Mesothelial cell of epicardium (in vitro differentiated cells): ENCODE results near the gene CRB2. TPM values are rescaled to one million over a fixed set of nuclear protein-coding genes. Genes with fewer than 3 reads are reported as not detected.

Experiments
- DNase-seq, 2 experiments: peaks; one replicate each; pipeline ENCODE4 v3.0.0; 2021; ENCODE audit warnings: low spot score in 2 of 2; ENCODE audit not compliant: unreplicated experiment in 2 of 2
- H3K27ac Mint-ChIP-seq: 2 replicates; pipeline ENCODE4 v1.8.0; 2021; ENCODE audit warnings: mixed read lengths
- H3K27me3 Mint-ChIP-seq: 2 replicates; pipeline ENCODE4 v1.8.0; 2021; ENCODE audit warnings: low read depth, mixed read lengths
- H3K36me3 Mint-ChIP-seq: 2 replicates; pipeline ENCODE4 v1.8.0; 2021; ENCODE audit warnings: mixed read lengths
- H3K4me1 Mint-ChIP-seq: 2 replicates; pipeline ENCODE4 v1.8.0; 2021; ENCODE audit warnings: mixed read lengths
- H3K4me3 Mint-ChIP-seq: 2 replicates; pipeline ENCODE4 v1.8.0; 2021; ENCODE audit warnings: mild to moderate bottlenecking, moderate library complexity, mixed read lengths
- H3K9me3 Mint-ChIP-seq: 2 replicates; pipeline ENCODE4 v1.8.0; 2021; ENCODE audit warnings: mixed read lengths
- CTCF ChIP-seq: fragments of 200-600 bp; sonication (generic); IDR thresholded peaks from one replicate; pipeline ENCODE4 v1.5.0; 2021; ENCODE audit warnings: antibody characterized with exemption; ENCODE audit not compliant: unreplicated experiment
- total RNA-seq: library from RNA; stranded (reverse); gene quantifications from 3 replicates; pipeline ENCODE4 v1.2.1, GENCODE V29; 2021

The CRB2 gene
- total RNA-seq, 1 donor from 2014 or later, result 41.0 TPM

- H3K36me3 Mint-ChIP-seq, result peaks cover 7% of the 10 kb centered on the region
- TF ChIP-seq CTCF, result no peak
- no peaks in the 10 kb centered on the region for H3K27me3 Mint-ChIP-seq
- no peak overlapping the region for H3K27ac Mint-ChIP-seq
- H3K9me3 Mint-ChIP-seq, result no peaks in the 10 kb centered on the region
- H3K4me3 Mint-ChIP-seq, result no peak overlapping the region
- H3K4me1 Mint-ChIP-seq, result peaks cover 6% of the 10 kb centered on the region
- no peak for DNase-seq
These were observed 64.0 kb downstream of the CRB2 start for GRCh38 chr9:123419721-123420591.

GRCh38 chr9:123420592-123421111 lies 64.7 kb downstream of the CRB2 start:
- H3K27ac Mint-ChIP-seq, result no peak overlapping the region
- no peak overlapping the region for H3K4me3 Mint-ChIP-seq
- no peaks in the 10 kb centered on the region for H3K9me3 Mint-ChIP-seq
- peaks cover 6% of the 10 kb centered on the region for H3K4me1 Mint-ChIP-seq
- peaks cover 7% of the 10 kb centered on the region for H3K36me3 Mint-ChIP-seq
- no peak for DNase-seq
- no peak for TF ChIP-seq CTCF
- no peaks in the 10 kb centered on the region for H3K27me3 Mint-ChIP-seq

- Mint-ChIP-seq H3K4me1 (peaks cover 6% of the 10 kb centered on the region), H3K36me3 (peaks cover 7% of the 10 kb centered on the region), H3K4me3 (no peak overlapping the region), H3K27ac (no peak overlapping the region), H3K27me3 (no peaks in the 10 kb centered on the region), H3K9me3 (no peaks in the 10 kb centered on the region)
- no peak for TF ChIP-seq CTCF
- DNase-seq, result no peak
These were observed 65.2 kb downstream of the CRB2 start for GRCh38 chr9:123421186-123421585.

- Mint-ChIP-seq H3K4me3 (no peak overlapping the region), H3K27ac (no peak overlapping the region), H3K4me1 (peaks cover 6% of the 10 kb centered on the region), H3K27me3 (no peaks in the 10 kb centered on the region), H3K9me3 (no peaks in the 10 kb centered on the region), H3K36me3 (peaks cover 7% of the 10 kb centered on the region)
- no peak for DNase-seq
- TF ChIP-seq CTCF, result no peak
These were observed 65.9 kb downstream of the CRB2 start for GRCh38 chr9:123421801-123422455.

GRCh38 chr9:123422635-123423310 lies 66.8 kb downstream of the CRB2 start:
- DNase-seq, result no peak
- Mint-ChIP-seq H3K27me3 (no peaks in the 10 kb centered on the region), H3K36me3 (peaks cover 7% of the 10 kb centered on the region), H3K27ac (no peak overlapping the region), H3K9me3 (no peaks in the 10 kb centered on the region), H3K4me1 (peaks cover 6% of the 10 kb centered on the region), H3K4me3 (no peak overlapping the region)
- TF ChIP-seq CTCF, result no peak
